K562 (cell line): ENCODE measurements around the gene SOAT2. TPM values are rescaled to one million over a fixed set of nuclear protein-coding genes. Genes with fewer than 3 reads are reported as not detected.

Experiments
- ATF1 ChIP-seq, 2 experiments: fragments of 450-650 bp in 1 of 2; IDR thresholded peaks; 2 replicates each; pipeline ENCODE4 v1.6.1; 2016; ENCODE audit warnings: missing compliant biosample characterization in 1 of 2, missing genetic modification characterization in 1 of 2
- CREBBP ChIP-seq: IDR thresholded peaks from one replicate; pipeline ENCODE4 v1.6.1; 2012; ENCODE audit warnings: low read depth, mild to moderate bottlenecking, control low read depth, inconsistent platforms, low read length
- EWSR1 ChIP-seq: fragments of 450-650 bp; IDR thresholded peaks from 2 replicates; pipeline ENCODE4 v1.6.1; 2018; ENCODE audit warnings: borderline replicate concordance, mild to moderate bottlenecking, low read depth, moderate library complexity; ENCODE audit not compliant: partially characterized antibody
- FOXM1 ChIP-seq, 2 experiments: fragments of 450-650 bp in 1 of 2; sonication (generic) in 1 of 2; formaldehyde crosslinking in 1 of 2; IDR thresholded peaks; 2 replicates each; pipeline versions ENCODE4 v1.6.1 to v1.9.0; 2017 to 2022; ENCODE audit warnings: low read depth in 2 of 2, mild to moderate bottlenecking in 2 of 2, missing genetic modification reagents in 1 of 2, moderate library complexity in 1 of 2
- JUND ChIP-seq, 2 experiments: IDR thresholded peaks; 2 replicates in 1 of 2; 3 replicates in 1 of 2; pipeline ENCODE4 v1.6.1; 2011; ENCODE audit warnings: borderline replicate concordance in 2 of 2, low read depth in 2 of 2, low read length in 2 of 2, improper control_type of control experiment in 1 of 2, missing biosample characterization in 1 of 2, missing genetic modification characterization in 1 of 2, missing genetic modification reagents in 1 of 2
- KDM1A ChIP-seq, 2 experiments: fragments of 450-650 bp; IDR thresholded peaks; 2 replicates each; pipeline ENCODE4 v1.6.1; 2016; ENCODE audit warnings: mild to moderate bottlenecking in 2 of 2
- MECOM ChIP-seq: fragments of 250-450 bp; sonication (Bioruptor Pico); IDR thresholded peaks from 2 replicates; pipeline ENCODE4 v1.8.0; 2022; ENCODE audit warnings: inconsistent platforms
- PHF20 ChIP-seq: fragments of 450-650 bp; IDR thresholded peaks from 2 replicates; pipeline ENCODE4 v1.6.1; 2018; ENCODE audit not compliant: partially characterized antibody
- SMARCE1 ChIP-seq: fragments of 450-650 bp; IDR thresholded peaks from 2 replicates; pipeline ENCODE4 v1.7.1; 2016; ENCODE audit warnings: mild to moderate bottlenecking
- ZFP1 ChIP-seq: fragments of 450-650 bp; formaldehyde crosslinking; IDR thresholded peaks from 2 replicates; pipeline ENCODE4 v1.4.0; 2020; ENCODE audit warnings: mild to moderate bottlenecking, mixed read lengths
- ZNF668 ChIP-seq: fragments of 250-450 bp; sonication (Bioruptor Pico); IDR thresholded peaks from 2 replicates; pipeline ENCODE4 v1.8.0; 2022; ENCODE audit warnings: mild to moderate bottlenecking, inconsistent platforms
- polyA plus RNA-seq, 8 experiments: library from polyadenylated mRNA; depleted of rRNA in 4 of 8; stranded (reverse) in 5 of 8; unstranded in 3 of 8; fragments of >200 nt; fragmentation: Nextera tagmentation in 2 of 8; fragmentation: Illumina TruSeq in 1 of 8; extraction: Ambion mirVana in 2 of 8; extraction: Trizol in 1 of 8; gene quantifications; 2 replicates each; pipeline versions ENCODE4 v1.2.1 to v1.2.3, GENCODE V29; 2011 to 2014; ENCODE audit warnings: inconsistent platforms in 1 of 8, missing spikeins in 1 of 8
- total RNA-seq, 7 experiments: library from RNA; depleted of rRNA in 6 of 7; stranded (reverse); fragments of >200 nt in 6 of 7; fragmentation: Illumina TruSeq in 2 of 7; extraction: Trizol in 2 of 7; gene quantifications; 2 replicates each; pipeline versions ENCODE4 v1.2.1 to v1.2.3, GENCODE V29; 2011 to 2021; ENCODE audit warnings: low replicate concordance in 1 of 7
- TF ChIP-seq, protein P1 (sequence below): fragments of 450-650 bp; IDR thresholded peaks from 2 replicates; pipeline ENCODE4 v1.6.1; 2016; ENCODE audit warnings: mild to moderate bottlenecking, moderate library complexity
- TF ChIP-seq, protein P2 (sequence below): fragments of 450-650 bp; IDR thresholded peaks from 2 replicates; pipeline ENCODE4 v1.6.1; 2016
- TF ChIP-seq, protein P3 (sequence below): fragments of 250-450 bp; sonication (Bioruptor Pico); IDR thresholded peaks from 2 replicates; pipeline ENCODE4 v1.4.0; 2020; ENCODE audit warnings: mild to moderate bottlenecking

Gene SOAT2
- total and polyA plus RNA-seq, 9 of the 15 experiments (the other 6 are each of a cell fraction or from before 2014, with no cell fraction given): 0.04 TPM; not detected in 8

DNA sequence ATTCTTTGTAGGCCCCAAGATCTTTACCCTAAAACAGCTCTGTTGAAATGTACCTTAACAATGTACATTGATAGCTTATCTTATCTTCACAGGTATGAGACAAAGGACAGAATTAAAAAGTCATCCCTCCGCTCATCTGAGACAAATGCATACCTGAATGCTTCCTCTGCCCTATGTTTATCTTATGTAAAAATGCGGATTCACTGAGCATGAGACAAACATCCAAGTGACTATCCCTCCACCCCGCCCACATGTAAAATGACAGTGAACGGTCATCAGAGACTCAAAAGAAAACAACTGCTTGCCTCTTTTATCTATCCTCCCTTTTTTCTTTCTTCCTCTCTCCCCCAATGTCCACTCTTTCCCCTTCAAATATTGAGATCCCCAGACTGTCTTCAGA lies 40.1 kb downstream of the SOAT2 start (continued):
- TF ChIP-seq, protein P1, sequence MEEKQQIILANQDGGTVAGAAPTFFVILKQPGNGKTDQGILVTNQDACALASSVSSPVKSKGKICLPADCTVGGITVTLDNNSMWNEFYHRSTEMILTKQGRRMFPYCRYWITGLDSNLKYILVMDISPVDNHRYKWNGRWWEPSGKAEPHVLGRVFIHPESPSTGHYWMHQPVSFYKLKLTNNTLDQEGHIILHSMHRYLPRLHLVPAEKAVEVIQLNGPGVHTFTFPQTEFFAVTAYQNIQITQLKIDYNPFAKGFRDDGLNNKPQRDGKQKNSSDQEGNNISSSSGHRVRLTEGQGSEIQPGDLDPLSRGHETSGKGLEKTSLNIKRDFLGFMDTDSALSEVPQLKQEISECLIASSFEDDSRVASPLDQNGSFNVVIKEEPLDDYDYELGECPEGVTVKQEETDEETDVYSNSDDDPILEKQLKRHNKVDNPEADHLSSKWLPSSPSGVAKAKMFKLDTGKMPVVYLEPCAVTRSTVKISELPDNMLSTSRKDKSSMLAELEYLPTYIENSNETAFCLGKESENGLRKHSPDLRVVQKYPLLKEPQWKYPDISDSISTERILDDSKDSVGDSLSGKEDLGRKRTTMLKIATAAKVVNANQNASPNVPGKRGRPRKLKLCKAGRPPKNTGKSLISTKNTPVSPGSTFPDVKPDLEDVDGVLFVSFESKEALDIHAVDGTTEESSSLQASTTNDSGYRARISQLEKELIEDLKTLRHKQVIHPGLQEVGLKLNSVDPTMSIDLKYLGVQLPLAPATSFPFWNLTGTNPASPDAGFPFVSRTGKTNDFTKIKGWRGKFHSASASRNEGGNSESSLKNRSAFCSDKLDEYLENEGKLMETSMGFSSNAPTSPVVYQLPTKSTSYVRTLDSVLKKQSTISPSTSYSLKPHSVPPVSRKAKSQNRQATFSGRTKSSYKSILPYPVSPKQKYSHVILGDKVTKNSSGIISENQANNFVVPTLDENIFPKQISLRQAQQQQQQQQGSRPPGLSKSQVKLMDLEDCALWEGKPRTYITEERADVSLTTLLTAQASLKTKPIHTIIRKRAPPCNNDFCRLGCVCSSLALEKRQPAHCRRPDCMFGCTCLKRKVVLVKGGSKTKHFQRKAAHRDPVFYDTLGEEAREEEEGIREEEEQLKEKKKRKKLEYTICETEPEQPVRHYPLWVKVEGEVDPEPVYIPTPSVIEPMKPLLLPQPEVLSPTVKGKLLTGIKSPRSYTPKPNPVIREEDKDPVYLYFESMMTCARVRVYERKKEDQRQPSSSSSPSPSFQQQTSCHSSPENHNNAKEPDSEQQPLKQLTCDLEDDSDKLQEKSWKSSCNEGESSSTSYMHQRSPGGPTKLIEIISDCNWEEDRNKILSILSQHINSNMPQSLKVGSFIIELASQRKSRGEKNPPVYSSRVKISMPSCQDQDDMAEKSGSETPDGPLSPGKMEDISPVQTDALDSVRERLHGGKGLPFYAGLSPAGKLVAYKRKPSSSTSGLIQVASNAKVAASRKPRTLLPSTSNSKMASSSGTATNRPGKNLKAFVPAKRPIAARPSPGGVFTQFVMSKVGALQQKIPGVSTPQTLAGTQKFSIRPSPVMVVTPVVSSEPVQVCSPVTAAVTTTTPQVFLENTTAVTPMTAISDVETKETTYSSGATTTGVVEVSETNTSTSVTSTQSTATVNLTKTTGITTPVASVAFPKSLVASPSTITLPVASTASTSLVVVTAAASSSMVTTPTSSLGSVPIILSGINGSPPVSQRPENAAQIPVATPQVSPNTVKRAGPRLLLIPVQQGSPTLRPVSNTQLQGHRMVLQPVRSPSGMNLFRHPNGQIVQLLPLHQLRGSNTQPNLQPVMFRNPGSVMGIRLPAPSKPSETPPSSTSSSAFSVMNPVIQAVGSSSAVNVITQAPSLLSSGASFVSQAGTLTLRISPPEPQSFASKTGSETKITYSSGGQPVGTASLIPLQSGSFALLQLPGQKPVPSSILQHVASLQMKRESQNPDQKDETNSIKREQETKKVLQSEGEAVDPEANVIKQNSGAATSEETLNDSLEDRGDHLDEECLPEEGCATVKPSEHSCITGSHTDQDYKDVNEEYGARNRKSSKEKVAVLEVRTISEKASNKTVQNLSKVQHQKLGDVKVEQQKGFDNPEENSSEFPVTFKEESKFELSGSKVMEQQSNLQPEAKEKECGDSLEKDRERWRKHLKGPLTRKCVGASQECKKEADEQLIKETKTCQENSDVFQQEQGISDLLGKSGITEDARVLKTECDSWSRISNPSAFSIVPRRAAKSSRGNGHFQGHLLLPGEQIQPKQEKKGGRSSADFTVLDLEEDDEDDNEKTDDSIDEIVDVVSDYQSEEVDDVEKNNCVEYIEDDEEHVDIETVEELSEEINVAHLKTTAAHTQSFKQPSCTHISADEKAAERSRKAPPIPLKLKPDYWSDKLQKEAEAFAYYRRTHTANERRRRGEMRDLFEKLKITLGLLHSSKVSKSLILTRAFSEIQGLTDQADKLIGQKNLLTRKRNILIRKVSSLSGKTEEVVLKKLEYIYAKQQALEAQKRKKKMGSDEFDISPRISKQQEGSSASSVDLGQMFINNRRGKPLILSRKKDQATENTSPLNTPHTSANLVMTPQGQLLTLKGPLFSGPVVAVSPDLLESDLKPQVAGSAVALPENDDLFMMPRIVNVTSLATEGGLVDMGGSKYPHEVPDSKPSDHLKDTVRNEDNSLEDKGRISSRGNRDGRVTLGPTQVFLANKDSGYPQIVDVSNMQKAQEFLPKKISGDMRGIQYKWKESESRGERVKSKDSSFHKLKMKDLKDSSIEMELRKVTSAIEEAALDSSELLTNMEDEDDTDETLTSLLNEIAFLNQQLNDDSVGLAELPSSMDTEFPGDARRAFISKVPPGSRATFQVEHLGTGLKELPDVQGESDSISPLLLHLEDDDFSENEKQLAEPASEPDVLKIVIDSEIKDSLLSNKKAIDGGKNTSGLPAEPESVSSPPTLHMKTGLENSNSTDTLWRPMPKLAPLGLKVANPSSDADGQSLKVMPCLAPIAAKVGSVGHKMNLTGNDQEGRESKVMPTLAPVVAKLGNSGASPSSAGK: no peak
- TF ChIP-seq JUND (IDR thresholded peaks at IDR 0.05; ENCODE audit: borderline replicate concordance, low read depth, low read length) (peak; percentile 4; the same call in 1 of the 2 replicates), JUND (tag; IDR thresholded peaks at IDR 0.05; ENCODE audit: borderline replicate concordance, low read depth, low read length) (no peak), KDM1A (IDR thresholded peaks at IDR 0.05) (no peak), ZFP1 (CRISPR knock-in tag) (no peak), ZNF668 (CRISPR knock-in tag) (no peak), FOXM1 (IDR thresholded peaks at IDR 0.05; ENCODE audit: low read depth) (peak; percentile 90), FOXM1 (CRISPR knock-in tag; IDR thresholded peaks at IDR 0.05; ENCODE audit: low read depth) (no peak), PHF20 (no peak), EWSR1 (no peak), CREBBP (no peak), ATF1 (CRISPR knock-in tag; IDR thresholded peaks at IDR 0.05) (no peak), ATF1 (tag; IDR thresholded peaks at IDR 0.05) (no peak), MECOM (CRISPR knock-in tag) (no peak), SMARCE1 (0 out of 2 replicates have a peak, but pooled peaks have one; percentile 55)
- TF ChIP-seq, protein P2, sequence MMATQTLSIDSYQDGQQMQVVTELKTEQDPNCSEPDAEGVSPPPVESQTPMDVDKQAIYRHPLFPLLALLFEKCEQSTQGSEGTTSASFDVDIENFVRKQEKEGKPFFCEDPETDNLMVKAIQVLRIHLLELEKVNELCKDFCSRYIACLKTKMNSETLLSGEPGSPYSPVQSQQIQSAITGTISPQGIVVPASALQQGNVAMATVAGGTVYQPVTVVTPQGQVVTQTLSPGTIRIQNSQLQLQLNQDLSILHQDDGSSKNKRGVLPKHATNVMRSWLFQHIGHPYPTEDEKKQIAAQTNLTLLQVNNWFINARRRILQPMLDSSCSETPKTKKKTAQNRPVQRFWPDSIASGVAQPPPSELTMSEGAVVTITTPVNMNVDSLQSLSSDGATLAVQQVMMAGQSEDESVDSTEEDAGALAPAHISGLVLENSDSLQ: peak; percentile 65
- TF ChIP-seq, protein P3, sequence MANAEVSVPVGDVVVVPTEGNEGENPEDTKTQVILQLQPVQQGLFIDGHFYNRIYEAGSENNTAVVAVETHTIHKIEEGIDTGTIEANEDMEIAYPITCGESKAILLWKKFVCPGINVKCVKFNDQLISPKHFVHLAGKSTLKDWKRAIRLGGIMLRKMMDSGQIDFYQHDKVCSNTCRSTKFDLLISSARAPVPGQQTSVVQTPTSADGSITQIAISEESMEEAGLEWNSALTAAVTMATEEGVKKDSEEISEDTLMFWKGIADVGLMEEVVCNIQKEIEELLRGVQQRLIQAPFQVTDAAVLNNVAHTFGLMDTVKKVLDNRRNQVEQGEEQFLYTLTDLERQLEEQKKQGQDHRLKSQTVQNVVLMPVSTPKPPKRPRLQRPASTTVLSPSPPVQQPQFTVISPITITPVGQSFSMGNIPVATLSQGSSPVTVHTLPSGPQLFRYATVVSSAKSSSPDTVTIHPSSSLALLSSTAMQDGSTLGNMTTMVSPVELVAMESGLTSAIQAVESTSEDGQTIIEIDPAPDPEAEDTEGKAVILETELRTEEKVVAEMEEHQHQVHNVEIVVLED (CRISPR knock-in tag): no peak
